Ramos (cell line): ENCODE results near the gene PJA1.

Source experiments
- in situ Hi-C: fragments of 300-500 bp; cut with MboI; formaldehyde crosslinking; loops from one replicate; pipeline ENCODE4 v1.14.3; 2022; ENCODE audit warnings: low sequenced_read_pairs; ENCODE audit not compliant: unreplicated experiment

PJA1 gene, protein sequence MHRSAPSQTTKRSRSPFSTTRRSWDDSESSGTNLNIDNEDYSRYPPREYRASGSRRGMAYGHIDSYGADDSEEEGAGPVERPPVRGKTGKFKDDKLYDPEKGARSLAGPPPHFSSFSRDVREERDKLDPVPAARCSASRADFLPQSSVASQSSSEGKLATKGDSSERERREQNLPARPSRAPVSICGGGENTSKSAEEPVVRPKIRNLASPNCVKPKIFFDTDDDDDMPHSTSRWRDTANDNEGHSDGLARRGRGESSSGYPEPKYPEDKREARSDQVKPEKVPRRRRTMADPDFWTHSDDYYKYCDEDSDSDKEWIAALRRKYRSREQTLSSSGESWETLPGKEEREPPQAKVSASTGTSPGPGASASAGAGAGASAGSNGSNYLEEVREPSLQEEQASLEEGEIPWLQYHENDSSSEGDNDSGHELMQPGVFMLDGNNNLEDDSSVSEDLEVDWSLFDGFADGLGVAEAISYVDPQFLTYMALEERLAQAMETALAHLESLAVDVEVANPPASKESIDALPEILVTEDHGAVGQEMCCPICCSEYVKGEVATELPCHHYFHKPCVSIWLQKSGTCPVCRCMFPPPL

DNA sequence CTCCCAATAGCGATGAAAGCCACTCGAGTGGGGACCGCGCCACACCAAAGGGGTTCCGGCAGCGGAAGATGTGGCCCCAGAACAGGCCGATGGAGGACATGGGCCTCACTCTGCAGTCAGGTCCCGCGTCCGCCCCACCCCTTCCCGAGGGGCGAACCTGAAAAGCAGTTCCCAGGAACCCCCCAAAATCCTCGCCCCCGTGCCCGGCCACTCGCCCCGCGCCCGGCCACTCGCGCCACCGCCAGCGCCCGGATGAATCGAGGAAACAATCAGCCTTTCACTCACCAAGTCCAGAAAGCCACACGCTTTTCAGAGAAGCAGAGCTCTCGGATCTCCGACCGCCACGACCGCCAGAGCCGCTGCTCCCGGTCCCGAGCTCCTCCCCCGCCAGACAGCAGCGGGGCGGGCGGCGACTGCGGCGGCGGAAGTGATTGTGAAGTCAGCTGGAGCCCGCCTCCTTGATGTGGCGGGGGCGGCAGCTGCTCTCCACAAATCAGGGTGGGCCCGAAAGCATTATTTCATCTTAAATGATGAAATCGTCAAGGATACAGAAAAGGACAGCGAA lies at the start of gene PJA1:
TSS of gene PJA1 (minus strand) at position 367 of the 565 bp plus-strand sequence. CDS start 2,380 bp downstream, outside the sequence.
- in situ Hi-C loops, result no loop called here

DNA sequence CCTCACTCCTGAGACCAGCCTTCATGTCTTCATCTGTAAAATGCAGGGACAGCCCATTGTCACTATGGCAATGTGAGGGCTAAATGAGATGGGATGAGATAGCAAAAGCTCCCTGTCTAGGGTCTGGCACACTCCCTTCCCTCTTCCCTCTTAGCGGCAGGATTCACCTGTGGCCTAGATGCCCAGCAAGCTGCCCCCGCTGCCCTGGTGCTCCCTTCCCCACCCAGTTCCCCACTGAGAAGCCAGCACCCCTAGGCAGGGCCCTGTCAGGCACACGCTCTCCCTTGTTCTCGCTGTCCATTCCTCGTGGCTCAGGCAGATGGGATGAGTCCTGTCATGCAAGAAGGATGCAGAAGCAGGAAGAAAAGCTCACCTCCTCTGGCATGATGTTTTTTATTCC lies 49.2 kb upstream of the PJA1 start:
- in situ Hi-C loops, result loop anchor here (10.0 kb wide), 1 partner anchor 390 kb away; the partner anchor contains the start of gene EFNB1

DNA sequence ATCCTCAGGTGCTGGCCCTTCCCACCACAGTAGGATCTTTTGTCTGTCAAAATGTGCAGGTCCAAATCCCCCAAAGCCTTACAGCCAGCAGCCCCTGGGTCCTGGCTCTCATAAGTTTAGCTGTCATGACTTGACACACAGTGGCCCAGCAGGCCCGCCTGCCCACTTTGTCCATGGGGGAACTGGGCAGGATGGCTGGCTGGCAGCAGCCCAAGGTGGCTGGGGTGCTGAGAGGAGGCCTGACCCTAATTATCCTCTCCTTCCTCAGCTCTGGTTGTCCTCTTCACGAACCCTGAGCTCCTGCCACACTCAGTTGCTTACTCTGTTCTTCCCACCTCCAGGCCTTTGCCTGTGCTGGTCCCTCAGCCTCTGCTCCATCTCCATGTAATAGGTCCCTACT lies 46.4 kb upstream of the PJA1 start:
- in situ Hi-C loops, result loop anchor here (10.0 kb wide), 1 partner anchor 387 kb away; the partner anchor contains the start of gene EFNB1

DNA sequence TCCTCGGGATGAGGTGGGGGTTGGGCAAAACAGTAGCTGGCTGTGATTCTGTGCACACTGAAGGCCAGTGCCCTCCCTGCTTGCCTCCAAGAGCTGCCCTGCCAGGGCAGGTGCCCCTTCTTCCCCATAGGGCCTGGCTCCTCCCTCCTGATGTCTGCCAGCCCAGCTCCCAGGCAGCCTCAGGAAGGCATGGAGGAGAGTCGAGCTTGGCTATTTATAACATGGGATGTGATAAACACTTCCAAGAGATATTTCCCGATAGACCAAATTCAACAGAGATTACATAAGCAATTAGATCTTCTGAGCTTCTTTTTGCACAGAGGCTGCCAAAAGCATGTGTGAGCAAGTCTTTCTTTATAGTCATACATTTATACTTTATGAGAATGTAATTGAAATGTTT lies 45.3 kb upstream of the PJA1 start:
- in situ Hi-C loops, result loop anchor here (10.0 kb wide), 1 partner anchor 386 kb away; the partner anchor contains the start of gene EFNB1

DNA sequence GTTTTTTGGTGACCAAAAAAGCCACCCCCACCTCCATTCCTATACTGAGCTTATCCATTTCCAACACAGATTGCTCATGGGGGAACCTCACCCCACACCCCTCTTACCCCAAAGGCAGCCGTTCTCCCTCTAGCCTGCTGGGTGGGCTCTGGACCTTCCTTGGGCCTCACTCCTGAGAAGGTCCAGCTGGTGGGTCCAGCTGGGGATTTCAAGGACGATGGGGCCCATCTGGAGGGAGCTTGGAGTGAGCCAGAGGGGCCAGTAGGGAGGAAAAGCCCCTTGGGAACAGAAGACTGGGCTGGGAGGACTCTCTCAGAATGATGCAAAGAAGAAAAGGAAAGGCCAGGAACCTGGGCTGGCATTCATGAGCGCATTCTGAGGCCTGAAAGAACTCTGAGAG lies 42.0 kb upstream of the PJA1 start:
- in situ Hi-C loops, result no loop called here

DNA sequence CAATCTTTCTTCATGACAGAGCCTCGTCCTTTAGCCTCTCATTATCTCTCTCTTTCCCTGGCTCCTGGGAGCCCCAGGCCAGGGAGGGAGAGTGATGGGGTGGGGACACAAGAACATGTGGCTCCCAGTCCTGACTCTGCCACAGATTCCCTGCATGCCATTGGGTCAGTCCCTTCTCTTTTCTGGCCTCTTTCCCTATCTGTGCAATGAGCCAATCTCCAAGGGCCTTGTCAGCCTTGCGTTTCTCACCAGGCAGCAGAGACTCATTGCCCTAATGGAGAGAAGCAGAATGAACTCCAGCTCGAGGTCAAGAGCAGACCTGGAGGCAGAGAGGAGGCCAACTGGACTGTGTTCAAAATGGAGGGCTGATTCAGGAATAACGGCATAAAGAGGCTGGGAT lies 38.4 kb upstream of the PJA1 start:
- in situ Hi-C loops, result no loop called here

DNA sequence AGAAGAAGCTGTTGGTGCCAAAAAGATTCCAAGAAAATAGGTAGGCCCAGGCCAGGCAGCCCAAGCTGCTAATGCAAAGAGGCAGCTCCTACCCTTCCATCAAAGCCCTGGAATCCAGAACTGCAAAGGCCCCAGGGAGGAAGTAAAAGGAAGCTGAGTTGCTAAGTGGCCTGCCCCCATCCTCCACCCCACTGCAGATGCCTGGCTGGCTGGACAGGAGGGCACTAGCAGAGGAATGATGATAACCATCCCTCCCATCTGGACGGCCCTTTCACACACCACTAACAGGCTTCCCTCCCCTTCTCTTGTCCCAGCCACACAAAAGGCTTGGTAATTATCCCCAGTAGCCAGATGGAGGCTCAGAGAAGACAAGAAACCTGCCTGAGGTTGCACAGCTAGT lies 32.4 kb upstream of the PJA1 start:
- in situ Hi-C loops, result no loop called here

DNA sequence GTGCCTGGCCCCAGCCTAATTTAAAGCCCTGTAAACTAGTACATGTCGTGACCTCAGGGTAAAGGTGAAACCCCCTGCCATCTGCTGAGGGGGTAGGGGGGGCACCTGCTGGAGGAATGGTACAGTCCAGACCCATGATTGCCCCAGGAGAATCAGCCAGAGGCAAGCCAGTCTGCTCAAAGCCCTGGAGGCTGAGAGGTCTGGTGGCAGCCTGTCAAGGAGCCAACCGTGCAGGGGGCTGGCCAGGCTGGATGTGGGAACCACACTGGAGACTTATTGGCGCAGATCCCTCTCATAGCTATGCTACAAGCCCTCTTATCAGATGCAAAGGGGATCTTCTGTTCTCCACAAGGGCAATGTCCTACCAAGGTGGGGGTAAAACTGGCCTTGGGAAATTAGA lies 31.4 kb upstream of the PJA1 start:
- in situ Hi-C loops, result no loop called here

DNA sequence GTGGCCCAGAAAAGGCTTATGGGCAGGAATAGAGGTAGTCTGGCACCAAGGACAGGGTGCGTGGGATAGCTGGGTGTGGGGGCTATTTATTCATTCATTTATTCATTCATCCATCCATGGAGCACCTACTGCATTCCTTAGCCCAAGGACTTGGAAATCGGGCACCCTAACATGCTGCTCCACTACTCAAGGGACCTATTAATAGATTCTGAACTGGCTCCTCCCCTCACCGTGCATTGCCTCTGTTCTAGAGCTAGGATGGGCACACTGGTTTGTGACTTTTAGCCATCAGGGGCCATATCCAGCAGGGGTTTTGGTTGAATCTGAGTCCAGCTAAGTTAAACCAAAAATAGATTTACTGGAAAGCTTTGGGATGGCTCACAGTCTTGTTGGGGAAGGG lies 30.6 kb upstream of the PJA1 start:
- in situ Hi-C loops, result no loop called here

DNA sequence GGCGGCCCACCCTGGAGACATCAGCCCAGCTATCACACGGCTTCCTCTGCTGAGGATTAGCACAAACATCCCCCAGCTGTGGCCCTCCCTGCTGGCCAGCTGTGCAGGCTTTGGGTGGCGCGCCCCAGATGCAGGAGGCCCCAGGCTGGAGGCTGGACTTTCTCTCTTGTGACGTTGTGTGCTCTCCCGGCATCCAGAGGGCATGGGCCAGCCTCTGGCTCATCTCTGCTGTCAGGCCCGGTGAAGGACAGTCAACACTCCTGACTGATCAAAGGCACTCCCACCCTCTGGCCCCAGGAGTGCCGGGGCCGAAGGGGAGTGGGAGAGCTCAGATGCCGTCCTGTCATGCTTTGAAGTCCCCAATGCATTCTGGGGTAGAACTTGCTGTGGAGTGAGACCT lies 29.9 kb upstream of the PJA1 start:
- in situ Hi-C loops, result no loop called here

DNA sequence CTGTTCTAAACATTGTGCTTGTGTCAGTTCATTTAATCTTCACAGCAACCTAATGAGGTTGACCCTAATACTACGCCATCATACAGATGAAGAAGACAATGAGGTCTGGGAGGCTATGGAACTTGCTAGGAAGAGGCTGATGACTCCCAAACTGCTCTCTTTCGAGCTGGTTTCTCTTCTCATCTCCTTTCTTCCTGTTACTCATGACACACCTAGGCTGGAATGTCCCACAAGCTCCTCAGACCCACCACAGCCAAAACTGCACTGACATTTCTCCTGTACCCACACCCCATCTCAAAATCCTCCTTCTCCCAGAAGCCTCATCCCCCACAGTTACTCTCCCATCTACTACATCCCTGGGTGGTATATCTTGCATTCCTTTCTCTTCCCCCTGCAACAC lies 27.4 kb upstream of the PJA1 start:
- in situ Hi-C loops, result no loop called here

DNA sequence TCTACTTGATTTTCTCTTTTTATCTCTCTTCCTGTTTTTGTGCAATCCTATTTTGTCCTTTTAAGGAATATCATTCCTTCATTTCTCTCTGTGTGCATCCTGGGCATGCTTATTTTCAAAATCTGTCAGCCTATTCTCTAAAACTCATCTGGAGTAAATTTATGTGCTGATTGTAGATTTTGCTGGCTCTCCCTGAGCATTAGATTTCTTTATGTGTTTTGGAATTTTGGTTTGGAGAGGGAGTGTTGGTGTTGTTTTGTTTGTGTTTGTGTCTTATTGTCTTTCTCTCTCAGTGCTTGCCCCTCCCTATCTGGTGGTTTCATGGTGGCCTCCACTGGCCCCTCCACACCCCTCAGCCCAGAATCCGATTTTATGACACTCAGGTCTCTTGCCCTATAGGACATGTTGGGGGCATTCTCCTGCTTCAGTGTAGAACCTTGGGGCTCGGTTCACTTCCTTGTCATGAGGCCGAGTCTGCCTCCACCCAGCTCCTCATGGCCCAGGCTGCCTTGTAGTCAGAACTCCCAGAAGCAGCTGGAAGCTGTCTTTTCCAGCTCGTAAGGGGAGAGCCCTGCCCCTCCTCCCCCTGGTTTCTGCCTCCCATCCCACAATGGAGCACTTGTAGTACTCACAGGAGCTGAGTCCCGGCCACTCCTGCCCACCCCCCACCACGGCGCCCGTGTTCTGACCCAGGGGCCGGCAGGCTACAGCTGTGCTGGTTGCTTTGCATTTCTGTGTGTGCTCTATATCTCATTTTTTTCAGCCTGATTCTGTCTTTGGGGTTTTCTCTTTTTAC lies 24.5 kb upstream of the PJA1 start:
- in situ Hi-C loops, result no loop called here

DNA sequence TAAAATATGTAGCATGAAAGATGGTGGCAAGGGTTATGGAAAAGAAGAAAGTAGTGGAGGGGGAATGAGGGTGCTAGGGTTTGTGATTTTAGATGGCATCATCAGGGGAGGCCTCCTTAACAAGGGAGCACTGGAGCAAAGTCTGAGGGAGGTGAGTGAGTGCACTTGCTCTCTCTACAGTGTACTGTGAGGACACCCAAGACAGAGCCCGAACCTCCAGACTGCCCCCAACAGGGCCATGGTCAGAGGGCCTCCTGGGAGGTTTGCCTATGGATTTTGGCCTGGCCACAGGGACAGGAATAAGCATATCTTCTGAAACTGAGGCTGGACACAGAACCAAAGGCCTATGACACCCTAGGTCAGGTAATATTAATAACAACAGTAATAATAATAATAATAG lies 21.4 kb upstream of the PJA1 start:
- in situ Hi-C loops, result no loop called here

DNA sequence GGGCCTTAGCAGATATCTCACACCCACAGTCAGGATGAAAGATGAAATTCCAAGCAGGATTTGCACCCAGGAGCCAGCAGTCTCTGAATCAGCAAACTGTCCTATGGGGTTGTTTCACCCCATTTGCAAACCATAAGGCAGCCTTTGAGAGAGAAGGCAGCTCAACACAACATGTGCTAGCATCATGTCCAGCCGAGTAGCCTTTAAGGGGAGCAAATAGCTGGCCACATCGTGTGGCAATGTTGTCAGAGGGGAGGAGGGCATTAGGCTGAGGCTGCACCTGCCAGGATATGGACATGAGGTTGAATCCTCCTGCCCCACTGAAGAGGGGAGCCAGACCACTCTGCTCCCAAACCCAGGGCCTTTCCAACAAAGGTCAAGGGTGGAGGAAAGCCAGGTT lies 20.6 kb upstream of the PJA1 start:
- in situ Hi-C loops, result no loop called here

DNA sequence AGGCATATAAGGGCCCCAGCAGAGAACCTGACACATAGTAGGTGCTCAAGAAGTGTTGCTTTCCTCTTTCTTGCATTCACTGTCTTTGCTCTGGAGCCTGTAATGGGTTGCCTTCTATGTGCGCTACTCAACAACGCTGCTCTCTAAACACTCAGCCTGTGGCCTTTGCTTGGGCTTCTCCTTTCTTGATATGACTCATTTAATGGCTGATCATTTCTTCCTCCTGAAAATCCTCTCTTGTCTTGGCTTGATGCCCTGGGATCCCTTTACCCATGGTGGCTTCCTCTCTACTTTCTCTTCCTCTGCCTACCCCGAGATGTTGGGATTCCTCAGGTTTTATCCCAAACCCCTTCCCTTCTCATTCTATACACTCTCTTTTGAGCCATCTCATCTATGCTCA lies 19.9 kb upstream of the PJA1 start:
- in situ Hi-C loops, result no loop called here

DNA sequence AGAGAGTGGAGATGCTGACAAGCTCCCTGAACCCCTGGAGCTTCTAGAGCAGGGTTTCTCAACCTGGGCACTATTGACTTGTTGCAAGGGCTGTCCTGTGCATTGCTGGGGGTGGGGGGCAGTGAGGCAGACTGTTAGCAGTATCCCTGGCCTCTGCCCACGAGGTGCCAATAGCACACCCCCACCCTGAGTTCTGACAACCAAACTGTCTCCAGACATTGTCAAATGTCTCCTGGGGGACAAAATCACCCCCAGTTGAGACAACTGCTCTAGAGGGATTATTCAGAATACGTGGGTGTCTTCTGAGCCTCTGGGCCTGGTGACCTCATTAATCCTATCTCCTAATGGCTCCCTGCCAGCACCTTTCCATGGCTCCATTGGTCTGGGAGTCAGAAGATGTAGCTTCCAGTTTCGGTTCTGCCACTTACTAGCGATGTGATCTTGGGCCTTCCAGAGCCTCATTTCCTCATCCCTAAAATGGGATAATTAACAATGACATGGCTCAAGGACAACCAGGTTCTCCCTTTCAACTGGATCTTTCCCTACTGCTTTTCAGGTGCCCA lies 17.6 kb upstream of the PJA1 start:
- in situ Hi-C loops, result no loop called here

DNA sequence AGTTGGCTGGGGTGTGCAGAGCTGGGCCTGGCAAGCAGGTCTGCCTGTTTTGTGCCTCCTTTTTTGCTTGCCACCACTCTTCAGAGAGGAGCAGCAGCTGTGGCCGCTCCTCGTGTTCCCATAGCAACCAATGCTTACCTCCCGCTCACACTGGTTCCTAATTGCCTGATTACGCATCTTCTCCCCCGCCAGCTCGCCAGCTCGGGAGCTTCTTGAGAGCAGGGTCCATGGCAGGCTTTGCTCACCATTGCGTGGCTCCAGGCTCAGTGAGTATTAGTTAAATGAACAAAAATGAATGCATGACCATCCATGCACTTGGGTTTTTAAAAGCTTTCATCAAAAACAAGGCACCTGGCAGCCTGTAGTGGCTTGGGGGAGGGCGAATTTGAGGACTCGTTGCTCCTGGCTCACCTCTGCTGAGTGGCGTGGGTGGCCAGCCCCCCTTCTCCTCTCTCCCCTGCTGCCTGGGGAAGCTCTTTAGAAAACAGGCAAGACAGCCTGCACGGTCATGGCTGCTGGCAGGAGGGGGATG lies 14.2 kb upstream of the PJA1 start:
- in situ Hi-C loops, result no loop called here

DNA sequence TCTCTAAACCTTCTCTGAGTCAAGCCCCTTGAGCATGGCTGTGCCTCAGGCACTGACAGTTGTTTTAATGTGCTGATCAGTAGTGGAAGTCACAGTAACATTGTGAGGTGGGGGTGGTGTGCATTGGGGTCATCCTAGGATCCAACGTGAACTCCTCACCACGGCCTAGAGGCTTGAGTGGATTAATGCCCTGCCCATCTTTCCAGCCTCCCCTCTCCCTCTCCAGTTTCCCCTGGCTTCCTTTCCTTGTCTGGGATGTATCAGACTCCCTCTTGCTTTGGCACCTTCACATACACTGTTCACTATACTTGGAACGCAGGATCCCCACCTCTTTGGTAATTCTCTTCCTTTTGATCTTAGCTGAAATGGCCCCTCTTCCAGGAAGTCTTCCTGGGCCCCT lies 13.3 kb upstream of the PJA1 start:
- in situ Hi-C loops, result no loop called here

DNA sequence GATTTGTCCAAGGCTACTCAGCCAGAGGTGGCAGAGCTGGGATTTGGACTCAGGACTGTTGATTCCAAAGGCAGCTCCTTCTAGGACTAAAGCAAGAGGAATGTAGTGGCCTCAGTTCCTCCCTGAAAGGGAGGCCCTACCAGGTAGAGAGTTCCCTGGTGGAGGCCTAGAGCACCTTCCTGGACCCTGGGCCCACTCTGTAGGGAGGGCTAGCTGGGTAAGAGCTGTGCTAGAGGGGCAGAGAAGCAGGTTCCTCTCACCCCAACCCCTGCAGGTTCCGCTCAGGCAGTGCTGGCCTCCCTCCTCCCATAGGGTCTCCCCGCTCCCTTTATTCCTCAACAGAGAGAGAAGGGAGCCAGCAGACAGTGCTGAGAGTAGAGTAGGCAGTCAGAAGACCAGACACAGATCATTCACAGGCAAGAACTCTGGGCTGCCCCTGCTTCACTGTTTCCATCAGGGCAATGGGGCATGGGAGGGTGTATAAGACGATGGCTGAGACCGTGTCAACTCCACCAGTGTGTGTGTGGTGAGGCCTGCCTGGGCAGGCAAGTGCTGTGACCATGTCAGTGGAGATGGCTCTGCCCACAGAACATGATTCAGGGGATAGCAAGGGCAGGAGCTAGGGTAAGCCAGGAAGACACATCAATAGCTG lies 12.4 kb upstream of the PJA1 start:
- in situ Hi-C loops, result no loop called here

DNA sequence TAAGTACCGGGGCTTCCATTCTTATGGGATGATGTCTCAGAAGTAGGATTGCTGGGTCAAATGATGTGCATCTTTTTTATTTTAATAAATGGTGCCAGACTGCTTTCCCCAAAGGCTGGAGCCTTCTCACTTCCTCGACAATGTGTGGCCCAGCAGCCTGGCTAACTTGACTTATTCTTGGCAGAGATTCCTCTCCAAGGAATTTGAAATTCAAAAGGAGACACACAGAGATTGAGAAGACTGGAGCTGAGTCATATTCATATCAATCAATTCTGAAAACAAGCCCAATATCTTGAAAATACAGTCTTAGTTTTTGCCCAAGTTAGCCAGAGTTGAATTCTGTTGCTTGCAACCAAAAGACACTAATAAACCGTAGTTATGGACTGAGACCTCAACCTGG lies 10.8 kb upstream of the PJA1 start:
- in situ Hi-C loops, result no loop called here
